NOMO-1 treated with DMSO at 0.1 percent for 48 hours (cell line): Measurements from ENCODE around the gene YIF1A.
"Not testable (repeated sequence)": the region's sequence is repeated elsewhere in the genome, so short reads cannot be mapped to it uniquely, and the experiment has no call there.

Experiments
- DNase-seq: peaks from one replicate; lab custom pipeline; 2025; ENCODE audit not compliant: unreplicated experiment; lab: John Stamatoyannopoulos, UW

YIF1A gene

GRCh38 chr11:66311965-66312548, 23.1 kb upstream of the YIF1A start:
- peak; percentile 95 for DNase-seq

GRCh38 chr11:66311470-66311964, 22.6 kb upstream of the YIF1A start:
- DNase-seq: no peak

- DNase-seq: not testable (repeated sequence)
These were observed 22.0 kb upstream of the YIF1A start for GRCh38 chr11:66310803-66311440.

- DNase-seq: no peak
These were observed 21.4 kb upstream of the YIF1A start for GRCh38 chr11:66310324-66310723.

GRCh38 chr11:66309475-66309874, 20.5 kb upstream of the YIF1A start:
- no peak for DNase-seq

GRCh38 chr11:66302656-66303055, 13.7 kb upstream of the YIF1A start:
- DNase-seq: no peak

- no peak for DNase-seq
These were observed 10.2 kb upstream of the YIF1A start for GRCh38 chr11:66299186-66299585.

- DNase-seq: no peak
These were observed 8.7 kb upstream of the YIF1A start for GRCh38 chr11:66297610-66298009.

GRCh38 chr11:66294626-66295620, 6.0 kb upstream of the YIF1A start:
- DNase-seq: no peak

GRCh38 chr11:66293777-66294625, 5.1 kb upstream of the YIF1A start:
- no peak for DNase-seq

GRCh38 chr11:66293352-66293751, 4.4 kb upstream of the YIF1A start:
- no peak for DNase-seq

- DNase-seq: no peak
These were observed 3.8 kb upstream of the YIF1A start for GRCh38 chr11:66292543-66293332.

- no peak for DNase-seq
These were observed 3.0 kb upstream of the YIF1A start, which contains the start of gene TMEM151A for GRCh38 chr11:66291706-66292542. Gene TMEM151A, plus strand, starts transcription at chr11:66291894. Its CDS starts 120 bp downstream, at chr11:66292014.

GRCh38 chr11:66291303-66291705, 2.4 kb upstream of the YIF1A start:
- DNase-seq: no peak

- no peak for DNase-seq
These were observed 1.3 kb upstream of the YIF1A start for GRCh38 chr11:66290330-66290621.

- peak; percentile 69 for DNase-seq
These were observed 796 bp upstream of the YIF1A start for GRCh38 chr11:66289548-66290329.

- no peak for DNase-seq
These were observed 863 bp downstream of the YIF1A start for GRCh38 chr11:66287889-66288670.
